ENCODE results near the gene KANSL2. TPM values are rescaled to one million over a fixed set of nuclear protein-coding genes. Genes with fewer than 3 reads are reported as not detected.

Gene KANSL2
- total and polyA plus RNA-seq, 8 donors, result 6.2 to 24.4 (median 12.4) TPM

DNA sequence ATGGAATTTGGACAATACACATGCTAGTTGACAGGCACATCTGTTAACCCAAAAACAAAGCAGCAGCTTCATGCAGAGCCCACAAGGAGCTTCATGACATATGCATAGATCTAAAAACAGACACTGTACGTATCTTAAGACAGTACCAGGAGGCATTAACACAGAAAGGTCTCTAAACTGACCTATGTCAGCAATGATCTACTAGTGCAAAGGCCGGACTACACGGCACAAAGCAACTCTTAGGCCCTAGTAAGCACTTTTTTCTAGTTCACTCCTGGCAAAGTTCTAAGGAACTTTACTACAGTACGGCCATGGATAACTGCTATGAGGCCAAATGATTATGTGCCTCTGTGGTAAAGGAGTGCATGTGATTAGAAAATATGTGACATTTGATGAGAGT, 8.4 kb upstream of the KANSL2 start:
- FAIRE-seq, result no peak
- intact Hi-C loops (cut with DNase I), result no loop called here
- no peaks in the 10 kb centered on the region for H3K4me1 ChIP-seq
- no peaks in the 10 kb centered on the region for H3K27me3 ChIP-seq
- peaks cover 0 to 45% (median 14%) of the 10 kb centered on the region in 3 donors for H3K36me3 ChIP-seq
- TF ChIP-seq, protein P1, sequence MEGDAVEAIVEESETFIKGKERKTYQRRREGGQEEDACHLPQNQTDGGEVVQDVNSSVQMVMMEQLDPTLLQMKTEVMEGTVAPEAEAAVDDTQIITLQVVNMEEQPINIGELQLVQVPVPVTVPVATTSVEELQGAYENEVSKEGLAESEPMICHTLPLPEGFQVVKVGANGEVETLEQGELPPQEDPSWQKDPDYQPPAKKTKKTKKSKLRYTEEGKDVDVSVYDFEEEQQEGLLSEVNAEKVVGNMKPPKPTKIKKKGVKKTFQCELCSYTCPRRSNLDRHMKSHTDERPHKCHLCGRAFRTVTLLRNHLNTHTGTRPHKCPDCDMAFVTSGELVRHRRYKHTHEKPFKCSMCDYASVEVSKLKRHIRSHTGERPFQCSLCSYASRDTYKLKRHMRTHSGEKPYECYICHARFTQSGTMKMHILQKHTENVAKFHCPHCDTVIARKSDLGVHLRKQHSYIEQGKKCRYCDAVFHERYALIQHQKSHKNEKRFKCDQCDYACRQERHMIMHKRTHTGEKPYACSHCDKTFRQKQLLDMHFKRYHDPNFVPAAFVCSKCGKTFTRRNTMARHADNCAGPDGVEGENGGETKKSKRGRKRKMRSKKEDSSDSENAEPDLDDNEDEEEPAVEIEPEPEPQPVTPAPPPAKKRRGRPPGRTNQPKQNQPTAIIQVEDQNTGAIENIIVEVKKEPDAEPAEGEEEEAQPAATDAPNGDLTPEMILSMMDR (IDR thresholded peaks at IDR 0.05), result no peak
- H3K27ac ChIP-seq, result no peak overlapping the region
- DNase-seq, result no peak
- WGBS, 2 donors, result 81 to 84% methylated on average over 4 of the region's 4 CpGs
- no peaks in the 10 kb centered on the region for H3K9me3 ChIP-seq
- ATAC-seq, result no peak
- H3K4me3 ChIP-seq, result no peak overlapping the region

DNA sequence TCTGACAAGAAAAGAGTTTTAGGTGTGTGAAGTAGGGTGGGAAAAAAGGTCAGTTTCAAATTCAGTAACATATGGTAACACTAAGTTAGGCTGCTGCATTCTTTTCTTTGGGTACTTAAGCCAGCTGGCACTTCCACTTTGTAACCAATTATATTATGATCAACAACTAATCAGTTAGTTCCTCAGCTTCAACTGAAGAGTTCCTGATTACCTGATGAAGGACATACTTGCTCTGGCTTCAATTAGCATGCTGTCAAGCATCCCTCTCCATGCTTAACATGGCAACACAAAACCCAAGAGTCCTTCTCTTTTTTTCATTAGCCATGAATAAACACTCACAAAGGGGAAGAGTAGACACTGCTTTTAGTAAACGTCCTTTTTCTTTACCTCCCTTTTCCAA, 6.8 kb upstream of the KANSL2 start:
- Histone ChIP-seq H3K27me3 (no peaks in the 10 kb centered on the region), H3K36me3 (peaks cover 0 to 30% (median 11%) of the 10 kb centered on the region in 3 donors), H3K27ac (no peak overlapping the region), H3K9me3 (no peaks in the 10 kb centered on the region), H3K4me1 (no peaks in the 10 kb centered on the region), H3K4me3 (no peak overlapping the region)
- ATAC-seq, result no peak
- WGBS, 2 donors, result 48 to 50% methylated on average over 1 of the region's 1 CpG
- intact Hi-C loops (cut with DNase I), result no loop called here
- TF ChIP-seq, protein P1 (IDR thresholded peaks at IDR 0.05), result no peak
- DNase-seq, result no peak
- FAIRE-seq, result no peak

DNA sequence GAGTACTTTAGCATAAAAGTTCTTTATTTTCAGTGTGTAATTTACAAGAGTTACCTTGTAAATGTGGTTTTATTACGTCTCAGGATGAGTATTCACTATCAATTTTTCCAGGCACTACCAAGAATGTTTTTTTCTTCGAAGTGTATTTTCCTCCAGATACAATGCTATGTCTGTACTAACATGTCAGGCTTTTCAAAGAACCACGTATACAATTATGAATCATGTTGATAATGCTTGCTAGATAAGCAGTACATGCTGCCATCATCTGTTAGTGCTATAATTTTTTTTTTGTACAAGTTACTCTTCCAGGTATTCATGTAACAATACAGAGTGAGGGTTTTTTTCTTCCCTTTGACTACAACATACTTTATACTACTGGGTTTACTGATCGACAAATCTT, 5.6 kb upstream of the KANSL2 start:
- peaks cover 0 to 19% (median 0%) of the 10 kb centered on the region in 3 donors for H3K36me3 ChIP-seq
- H3K4me1 ChIP-seq, result no peaks in the 10 kb centered on the region
- H3K9me3 ChIP-seq, result no peaks in the 10 kb centered on the region
- DNase-seq (no peak), FAIRE-seq (no peak), ATAC-seq (no peak)
- TF ChIP-seq, protein P1 (IDR thresholded peaks at IDR 0.05), result no peak
- H3K4me3 ChIP-seq, result no peak overlapping the region
- no peak overlapping the region for H3K27ac ChIP-seq
- 82 to 84% methylated on average over 4 of the region's 4 CpGs for WGBS, 2 donors
- no peaks in the 10 kb centered on the region for H3K27me3 ChIP-seq
- intact Hi-C loops (cut with DNase I), result no loop called here

DNA sequence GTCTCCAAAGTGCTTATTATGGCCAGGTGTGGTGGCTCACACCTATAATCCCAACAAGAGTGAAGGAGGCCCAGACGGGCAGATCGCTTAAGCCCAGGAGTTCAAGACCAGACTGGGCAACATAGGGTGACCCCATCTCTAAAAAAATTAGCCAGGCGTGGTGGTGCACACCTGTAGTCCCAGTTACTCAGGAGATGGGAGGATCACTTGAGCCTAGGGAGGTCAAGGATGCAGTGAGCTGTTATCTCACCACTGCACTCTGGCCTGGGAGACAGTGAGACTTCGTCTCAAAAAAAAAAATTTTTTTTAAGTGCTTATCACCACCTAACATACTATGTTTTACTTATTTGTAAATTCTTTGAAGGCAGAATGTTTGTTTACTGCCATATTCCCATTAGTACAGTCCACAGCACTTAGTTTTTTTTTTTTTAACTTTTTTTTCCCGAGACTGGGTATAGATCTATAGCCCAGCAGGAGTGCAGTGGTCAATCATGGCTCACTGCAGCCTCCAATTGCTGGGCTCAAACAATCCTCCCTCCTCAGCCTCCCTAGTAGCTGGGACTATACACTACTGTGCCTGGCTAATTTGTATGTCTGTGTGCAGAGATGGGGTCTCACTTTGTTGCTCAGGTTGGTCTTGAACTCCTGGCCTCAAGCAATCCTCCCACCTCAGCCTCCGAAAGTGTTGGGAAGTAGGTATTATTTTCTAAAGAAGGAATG, 4.7 kb upstream of the KANSL2 start:
- H3K27ac ChIP-seq, result no peak overlapping the region
- H3K4me1 ChIP-seq, result no peaks in the 10 kb centered on the region
- WGBS, 2 donors, result 81 to 85% methylated on average over 6 of the region's 6 CpGs
- no peaks in the 10 kb centered on the region for H3K27me3 ChIP-seq
- ATAC-seq, result no peak
- intact Hi-C loops (cut with DNase I), result no loop called here
- peaks cover 0 to 19% (median 0%) of the 10 kb centered on the region in 3 donors for H3K36me3 ChIP-seq
- FAIRE-seq, result no peak
- no peaks in the 10 kb centered on the region for H3K9me3 ChIP-seq
- no peak for DNase-seq
- TF ChIP-seq, protein P1 (IDR thresholded peaks at IDR 0.05), result no peak
- no peak overlapping the region for H3K4me3 ChIP-seq

DNA sequence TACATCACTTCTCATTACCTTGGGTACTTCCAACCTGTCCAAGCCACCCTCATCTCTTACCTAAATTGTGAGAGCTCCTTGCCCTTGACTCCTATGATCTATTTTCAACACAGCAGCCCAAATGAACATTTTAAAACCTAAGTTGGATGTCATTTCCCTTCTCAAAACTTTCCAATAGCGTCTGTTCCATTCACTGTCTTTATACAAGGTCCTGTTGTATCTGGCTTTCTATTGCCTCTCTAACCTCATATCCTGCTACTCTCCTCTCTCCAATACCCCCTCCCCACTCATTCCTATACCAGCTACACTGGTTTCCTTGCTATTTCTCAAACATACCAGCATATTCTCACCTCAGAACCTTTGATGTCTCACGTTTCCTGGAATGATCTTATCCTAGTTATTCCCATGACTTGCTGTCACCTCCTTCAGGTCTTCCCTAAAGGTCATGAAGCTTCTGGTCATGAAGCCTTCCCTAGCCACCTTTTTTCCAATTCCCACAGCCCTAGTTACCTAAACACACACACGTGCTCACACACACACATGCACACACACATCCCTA, 4.1 kb upstream of the KANSL2 start:
- H3K36me3 ChIP-seq, result peaks cover 0 to 19% (median 0%) of the 10 kb centered on the region in 3 donors
- H3K27ac ChIP-seq, result no peak overlapping the region
- H3K4me3 ChIP-seq, result no peak overlapping the region
- 39% methylated on average over 3 of the region's 3 CpGs for WGBS, 2 donors
- no peak for DNase-seq
- H3K4me1 ChIP-seq, result peaks cover 0 to under 1% (median 0%) of the 10 kb centered on the region in 3 donors
- H3K9me3 ChIP-seq, result no peaks in the 10 kb centered on the region
- intact Hi-C loops (cut with DNase I), result no loop called here
- FAIRE-seq, result no peak
- ATAC-seq, result no peak
- TF ChIP-seq, protein P1 (IDR thresholded peaks at IDR 0.05), result no peak
- H3K27me3 ChIP-seq, result no peaks in the 10 kb centered on the region

Data from pancreas (tissue), 10 donors.